Measurements from ENCODE around the gene ATP8A2. TPM values are rescaled to one million over a fixed set of nuclear protein-coding genes. Genes with fewer than 3 reads are reported as not detected.
"Not testable (repeated sequence)": the region's sequence is repeated elsewhere in the genome, so short reads cannot be mapped to it uniquely, and the experiment has no call there.

The ATP8A2 gene
- total and polyA plus RNA-seq, 2 of the 8 experiments (the other 6 are each of a cell fraction or from before 2014, with no cell fraction given) = 2.4 to 8.3 TPM

- FAIRE-seq; H2AFZ ChIP-seq (ENCODE audit: low read length); H2BK5ac ChIP-seq (ENCODE audit: low read depth, low read length); H3K14ac ChIP-seq (ENCODE audit: insufficient read length); H2BK120ac ChIP-seq (replicated peaks; ENCODE audit: low read depth, low read length); H3K36me3 ChIP-seq (ENCODE audit: control insufficient read depth in 2 of 4, insufficient read depth in 4 of 4, low read length in 3 of 4); H3K23ac ChIP-seq (ENCODE audit: insufficient read length); H2BK12ac ChIP-seq (ENCODE audit: low read depth, low read length); H4K8ac ChIP-seq (ENCODE audit: extremely low read depth, insufficient read depth, low read length); H3K27ac ChIP-seq (ENCODE audit: low read depth, low read length); H4K5ac ChIP-seq (ENCODE audit: insufficient read length, low read depth, low read length); H3K27me3 ChIP-seq (replicated peaks in 1 of 4; ENCODE audit: control insufficient read depth in 3 of 4, extremely low read depth in 1 of 4, insufficient read depth in 3 of 4, low read length in 3 of 4); H3K18ac ChIP-seq (ENCODE audit: extremely low read depth, low read length); H2BK20ac ChIP-seq (ENCODE audit: low read length); H3K79me1 ChIP-seq (ENCODE audit: low read depth, low read length); H3K4me2 ChIP-seq (ENCODE audit: insufficient read depth in 1 of 2, low read depth in 2 of 2, low read length in 2 of 2); H4K20me1 ChIP-seq (replicated peaks in 1 of 2; ENCODE audit: control insufficient read depth in 1 of 2, insufficient read depth in 2 of 2, low read length in 2 of 2); H2AK5ac ChIP-seq (ENCODE audit: low read depth, low read length); H3K4ac ChIP-seq (replicated peaks; ENCODE audit: insufficient read length, low read depth, low read length); H3K56ac ChIP-seq (replicated peaks; ENCODE audit: insufficient read length, low read depth, low read length); DNase-seq (ENCODE audit: low read depth in 1 of 2, low spot score in 2 of 2); POLR2A ChIA-PET (ENCODE audit: partially characterized antibody); H3K9ac ChIP-seq (replicated peaks in 1 of 4; ENCODE audit: extremely low read depth in 1 of 4, low read depth in 3 of 4, low read length in 3 of 4); H3K23me2 ChIP-seq (ENCODE audit: low read depth, low read length); H4K91ac ChIP-seq (replicated peaks; ENCODE audit: insufficient read length, low read length); H3K4me3 ChIP-seq (ENCODE audit: extremely low read depth in 1 of 4, insufficient read depth in 2 of 4, low read depth in 3 of 4, low read length in 4 of 4); H3K79me2 ChIP-seq (ENCODE audit: control insufficient read depth in 1 of 2, insufficient read depth in 2 of 2, low read length in 2 of 2); H3K4me1 ChIP-seq (replicated peaks in 1 of 4; ENCODE audit: control insufficient read depth in 3 of 4, insufficient read depth in 4 of 4, low read length in 3 of 4); H2BK15ac ChIP-seq (ENCODE audit: low read length): not testable (repeated sequence)
- CTCF ChIA-PET (ENCODE audit: partially characterized antibody) = interaction anchor here (1.3 to 1.4 kb wide), 3 partner anchors 20 to 82 kb away, joined by 3 read pairs; no protein-coding TSS in a partner anchor
- 79% methylated on average over 1 of the region's 1 CpG; no CpG with 5 or more reads in 1 of the 2 experiments for WGBS, 2 experiments (ENCODE audit: extremely low coverage in 1 of 2, insufficient coverage in 1 of 2, insufficient read length in 1 of 2, insufficient replicate concordance in 2 of 2, low coverage in 1 of 2, low lambda C conversion rate in 2 of 2, missing lambda C conversion rate in 1 of 2)
- peaks cover 9 to 14% of the 10 kb centered on the region in 2 experiments for H3K9me3 ChIP-seq (ENCODE audit: insufficient read depth in 2 of 2, low read depth in 1 of 2, low read length in 1 of 2)
Measured at GRCh38 chr13:25954943-25955342, 583.2 kb downstream of the ATP8A2 start.

Data from H1 (cell line).